KMS-11 (cell line): ENCODE results near the gene MT1E.

Experiments
- H2AFZ ChIP-seq: fragments of 200-600 bp; sonication (generic); 2 replicates; pipeline ENCODE4 v1.6.1; 2016; ENCODE audit warnings: antibody characterized with exemption, mixed run types, low read depth
- H3K27ac ChIP-seq: fragments of 200-600 bp; sonication (generic); 2 replicates; pipeline ENCODE4 v1.6.1; 2016; ENCODE audit warnings: mild to moderate bottlenecking, mixed run types
- H3K27me3 ChIP-seq: fragments of 200-600 bp; sonication (generic); 2 replicates; pipeline ENCODE4 v1.6.1; 2017; ENCODE audit warnings: mild to moderate bottlenecking, low read depth, mixed run types, moderate library complexity; ENCODE audit not compliant: insufficient read depth
- H3K36me3 ChIP-seq: fragments of 200-600 bp; sonication (generic); 2 replicates; pipeline ENCODE4 v1.6.1; 2017; ENCODE audit warnings: mild to moderate bottlenecking, mixed run types; ENCODE audit not compliant: insufficient read depth
- H3K4me1 ChIP-seq: fragments of 200-600 bp; sonication (generic); 2 replicates; pipeline ENCODE4 v1.6.1; 2016; ENCODE audit warnings: mild to moderate bottlenecking, low read depth, mixed run types; ENCODE audit not compliant: poor library complexity, severe bottlenecking
- H3K4me2 ChIP-seq: fragments of 200-600 bp; sonication (generic); 2 replicates; pipeline ENCODE4 v1.7.0; 2016; ENCODE audit warnings: mild to moderate bottlenecking, mixed run types
- H3K4me3 ChIP-seq: fragments of 200-600 bp; sonication (generic); IDR thresholded peaks from 2 replicates; pipeline ENCODE4 v1.6.1; 2017; ENCODE audit warnings: low read depth, low read length, mixed read lengths; ENCODE audit not compliant: insufficient read depth
- H3K79me2 ChIP-seq: fragments of 200-600 bp; sonication (generic); 2 replicates; pipeline ENCODE4 v1.6.1; 2016; ENCODE audit warnings: low read depth, mixed run types; ENCODE audit not compliant: insufficient read depth
- H3K9ac ChIP-seq: fragments of 200-600 bp; sonication (generic); 2 replicates; pipeline ENCODE4 v1.6.1; 2016; ENCODE audit warnings: mild to moderate bottlenecking, mixed run types
- H4K20me1 ChIP-seq: fragments of 200-600 bp; sonication (generic); 2 replicates; pipeline ENCODE4 v1.6.1; 2016; ENCODE audit warnings: mild to moderate bottlenecking, mixed run types; ENCODE audit not compliant: insufficient read depth
- CTCF ChIP-seq: fragments of 200-600 bp; sonication (generic); conservative IDR thresholded peaks from 2 replicates; pipeline ENCODE4 v1.6.1; 2017; ENCODE audit warnings: low read depth, mild to moderate bottlenecking, antibody characterized with exemption, low read length, moderate library complexity, mixed read lengths

Gene MT1E

GRCh38 chr16:56583351-56584168, 42.0 kb upstream of the MT1E start:
- TF ChIP-seq CTCF = no peak
- Histone ChIP-seq H3K79me2 (no peaks in the 10 kb centered on the region), H3K9ac (no peak overlapping the region), H4K20me1 (no peaks in the 10 kb centered on the region), H3K27me3 (no peaks in the 10 kb centered on the region), H3K4me2 (no peak overlapping the region), H3K36me3 (no peaks in the 10 kb centered on the region), H3K27ac (no peak overlapping the region), H3K4me1 (no peaks in the 10 kb centered on the region), H2AFZ (no peak overlapping the region), H3K4me3 (no peak overlapping the region)

- Histone ChIP-seq H2AFZ (no peak overlapping the region), H3K27me3 (no peaks in the 10 kb centered on the region), H3K27ac (no peak overlapping the region), H3K4me2 (no peak overlapping the region), H4K20me1 (no peaks in the 10 kb centered on the region), H3K9ac (no peak overlapping the region), H3K79me2 (no peaks in the 10 kb centered on the region), H3K4me3 (no peak overlapping the region), H3K4me1 (no peaks in the 10 kb centered on the region), H3K36me3 (no peaks in the 10 kb centered on the region)
- no peak for TF ChIP-seq CTCF
Measured at GRCh38 chr16:56584276-56584675, 41.3 kb upstream of the MT1E start.

GRCh38 chr16:56588781-56589140, 36.8 kb upstream of the MT1E start:
- H3K9ac ChIP-seq = no peak overlapping the region
- no peaks in the 10 kb centered on the region for H3K27me3 ChIP-seq

GRCh38 chr16:56589141-56590039, 36.2 kb upstream of the MT1E start, which contains the start of gene MT3:
Gene MT3 (plus strand): TSS chr16:56589528. CDS start chr16:56589591, 63 bp downstream.
- no peaks in the 10 kb centered on the region for H3K27me3 ChIP-seq
- TF ChIP-seq CTCF = no peak
- no peak within 1 kb of the TSS for H3K9ac ChIP-seq

More at GRCh38 chr16:56588781-56589140, 36.8 kb upstream of the MT1E start:
- no peak for TF ChIP-seq CTCF
- H3K4me2 ChIP-seq = no peak overlapping the region
- H3K36me3 ChIP-seq = no peaks in the 10 kb centered on the region
- H3K79me2 ChIP-seq = no peaks in the 10 kb centered on the region
- no peaks in the 10 kb centered on the region for H3K4me1 ChIP-seq
- H4K20me1 ChIP-seq = no peaks in the 10 kb centered on the region
- H3K27ac ChIP-seq = no peak overlapping the region
- no peak overlapping the region for H2AFZ ChIP-seq
- no peak overlapping the region for H3K4me3 ChIP-seq

More at GRCh38 chr16:56589141-56590039, 36.2 kb upstream of the MT1E start, which contains the start of gene MT3:
- H3K4me1 ChIP-seq = no peaks in the 10 kb centered on the region
- no peak within 1 kb of the TSS for H3K4me2 ChIP-seq
- no peaks in the 10 kb centered on the region for H4K20me1 ChIP-seq
- no peak within 1 kb of the TSS for H3K27ac ChIP-seq
- no peak within 1 kb of the TSS for H2AFZ ChIP-seq
- no peak within 1 kb of the TSS for H3K4me3 ChIP-seq
- no peaks in the 10 kb centered on the region for H3K36me3 ChIP-seq
- H3K79me2 ChIP-seq = no peaks in the 10 kb centered on the region
